ENCODE measurements around the gene CRCP. TPM values are rescaled to one million over a fixed set of nuclear protein-coding genes. Genes with fewer than 3 reads are reported as not detected.

The CRCP gene
- total RNA-seq, 1 donor from 2014 or later: 26.9 TPM

- no peak overlapping the region for H3K4me3 ChIP-seq (ENCODE audit: low read depth, low read length)
- no peak for DNase-seq (ENCODE audit: low read depth)
- TF ChIP-seq CTCF (conservative IDR thresholded peaks at IDR 0.05; ENCODE audit: low read depth, low read length): peak; percentile 5
Measured at GRCh38 chr7:66198956-66199355, 84.3 kb downstream of the CRCP start.

GRCh38 chr7:66202441-66202840, 87.8 kb downstream of the CRCP start:
- DNase-seq (ENCODE audit: low read depth): no peak
- no peak overlapping the region for H3K4me3 ChIP-seq (ENCODE audit: low read depth, low read length)
- TF ChIP-seq CTCF (conservative IDR thresholded peaks at IDR 0.05; ENCODE audit: low read depth, low read length): no peak

Other genes starting within 250 kb of the CRCP start
- 13.8 and 17.1 TPM in 2 replicates for gene VKORC1L1, start 241.8 kb upstream of the CRCP start, total RNA-seq
- gene GUSB, start 132.6 kb upstream of the CRCP start, total RNA-seq: 12.1 and 17.7 TPM in 2 replicates
- gene ASL, start 39.0 kb upstream of the CRCP start, total RNA-seq: 39.7 and 71.4 TPM in 2 replicates
- gene TPST1, start 90.5 kb downstream of the CRCP start, total RNA-seq: 16.7 and 18.7 TPM in 2 replicates